SK-N-SH (cell line): ENCODE results near the gene C4orf54.

Source experiments
- FOSL2 ChIP-seq: IDR thresholded peaks from 2 replicates; pipeline ENCODE4 v1.4.0; 2012; ENCODE audit warnings: low read depth, mild to moderate bottlenecking, moderate library complexity, borderline replicate concordance
- TF ChIP-seq, protein P1 (sequence below): fragments of 200-600 bp; sonication (generic); IDR thresholded peaks from 2 replicates; pipeline ENCODE4 v1.6.1; 2017; ENCODE audit warnings: antibody characterized with exemption, mild to moderate bottlenecking, moderate library complexity
- TF ChIP-seq, protein P2 (sequence below): IDR thresholded peaks from 2 replicates; pipeline ENCODE4 v1.4.0; 2012; ENCODE audit warnings: low read depth, borderline replicate concordance

DNA sequence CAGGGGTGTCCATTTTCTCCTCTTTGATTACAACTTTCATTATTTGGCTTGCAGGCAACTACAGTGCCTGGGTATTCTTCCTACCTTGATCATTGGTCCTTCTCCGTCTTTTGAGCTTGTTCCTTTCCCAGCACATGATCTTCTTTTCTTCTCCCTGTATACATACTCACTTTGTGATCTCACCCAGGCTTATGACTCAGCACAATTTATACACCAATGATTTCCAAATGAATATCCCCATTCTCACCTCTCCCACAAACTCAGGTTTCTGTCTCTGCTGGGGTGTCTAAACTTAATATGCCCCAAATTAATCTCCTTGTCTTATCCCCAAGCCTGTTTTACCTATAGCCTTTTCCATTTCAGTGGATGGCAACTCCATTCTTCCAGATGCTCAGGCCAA, 19.5 kb upstream of the C4orf54 start:
- TF ChIP-seq, protein P1, sequence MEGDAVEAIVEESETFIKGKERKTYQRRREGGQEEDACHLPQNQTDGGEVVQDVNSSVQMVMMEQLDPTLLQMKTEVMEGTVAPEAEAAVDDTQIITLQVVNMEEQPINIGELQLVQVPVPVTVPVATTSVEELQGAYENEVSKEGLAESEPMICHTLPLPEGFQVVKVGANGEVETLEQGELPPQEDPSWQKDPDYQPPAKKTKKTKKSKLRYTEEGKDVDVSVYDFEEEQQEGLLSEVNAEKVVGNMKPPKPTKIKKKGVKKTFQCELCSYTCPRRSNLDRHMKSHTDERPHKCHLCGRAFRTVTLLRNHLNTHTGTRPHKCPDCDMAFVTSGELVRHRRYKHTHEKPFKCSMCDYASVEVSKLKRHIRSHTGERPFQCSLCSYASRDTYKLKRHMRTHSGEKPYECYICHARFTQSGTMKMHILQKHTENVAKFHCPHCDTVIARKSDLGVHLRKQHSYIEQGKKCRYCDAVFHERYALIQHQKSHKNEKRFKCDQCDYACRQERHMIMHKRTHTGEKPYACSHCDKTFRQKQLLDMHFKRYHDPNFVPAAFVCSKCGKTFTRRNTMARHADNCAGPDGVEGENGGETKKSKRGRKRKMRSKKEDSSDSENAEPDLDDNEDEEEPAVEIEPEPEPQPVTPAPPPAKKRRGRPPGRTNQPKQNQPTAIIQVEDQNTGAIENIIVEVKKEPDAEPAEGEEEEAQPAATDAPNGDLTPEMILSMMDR: no peak
- no peak for TF ChIP-seq FOSL2
- TF ChIP-seq, protein P2, sequence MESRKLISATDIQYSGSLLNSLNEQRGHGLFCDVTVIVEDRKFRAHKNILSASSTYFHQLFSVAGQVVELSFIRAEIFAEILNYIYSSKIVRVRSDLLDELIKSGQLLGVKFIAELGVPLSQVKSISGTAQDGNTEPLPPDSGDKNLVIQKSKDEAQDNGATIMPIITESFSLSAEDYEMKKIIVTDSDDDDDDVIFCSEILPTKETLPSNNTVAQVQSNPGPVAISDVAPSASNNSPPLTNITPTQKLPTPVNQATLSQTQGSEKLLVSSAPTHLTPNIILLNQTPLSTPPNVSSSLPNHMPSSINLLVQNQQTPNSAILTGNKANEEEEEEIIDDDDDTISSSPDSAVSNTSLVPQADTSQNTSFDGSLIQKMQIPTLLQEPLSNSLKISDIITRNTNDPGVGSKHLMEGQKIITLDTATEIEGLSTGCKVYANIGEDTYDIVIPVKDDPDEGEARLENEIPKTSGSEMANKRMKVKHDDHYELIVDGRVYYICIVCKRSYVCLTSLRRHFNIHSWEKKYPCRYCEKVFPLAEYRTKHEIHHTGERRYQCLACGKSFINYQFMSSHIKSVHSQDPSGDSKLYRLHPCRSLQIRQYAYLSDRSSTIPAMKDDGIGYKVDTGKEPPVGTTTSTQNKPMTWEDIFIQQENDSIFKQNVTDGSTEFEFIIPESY: no peak
